Activated naive CD8-positive, alpha-beta T cell (primary cell): ENCODE results near the gene TMEM35A.
"Not testable (repeated sequence)": the region's sequence is repeated elsewhere in the genome, so short reads cannot be mapped to it uniquely, and the experiment has no call there.

ENCODE experiments used
- H3K27ac Mint-ChIP-seq: one replicate; pipeline ENCODE4 v1.8.0; 2021; ENCODE audit warnings: mixed read lengths
- H3K27me3 Mint-ChIP-seq: one replicate; pipeline ENCODE4 v1.8.0; 2021; ENCODE audit warnings: mixed read lengths
- H3K36me3 Mint-ChIP-seq: one replicate; pipeline ENCODE4 v1.8.0; 2021; ENCODE audit warnings: mixed read lengths
- H3K4me1 Mint-ChIP-seq: one replicate; pipeline ENCODE4 v1.8.0; 2021; ENCODE audit warnings: low read depth, mixed read lengths
- H3K4me3 Mint-ChIP-seq: one replicate; pipeline ENCODE4 v1.8.0; 2021; ENCODE audit warnings: mild to moderate bottlenecking, mixed read lengths
- H3K9me3 Mint-ChIP-seq: one replicate; pipeline ENCODE4 v1.8.0; 2021; ENCODE audit warnings: low read depth, mixed read lengths

Gene TMEM35A

GRCh38 chrX:101078716-101079598, at the start of gene TMEM35A:
Gene TMEM35A (plus strand): TSS chrX:101078879. CDS start chrX:101079003, 124 bp downstream.
- no peaks in the 10 kb centered on the region for H3K9me3 Mint-ChIP-seq

GRCh38 chrX:101029665-101030064, 49.0 kb upstream of the TMEM35A start:
- peaks cover 13% of the 10 kb centered on the region for H3K36me3 Mint-ChIP-seq
- no peak overlapping the region for H3K27ac Mint-ChIP-seq
- H3K27me3 Mint-ChIP-seq = no peaks in the 10 kb centered on the region
- H3K4me3 Mint-ChIP-seq = no peak overlapping the region
- H3K4me1 Mint-ChIP-seq = peaks cover 14% of the 10 kb centered on the region
- no peaks in the 10 kb centered on the region for H3K9me3 Mint-ChIP-seq

More at GRCh38 chrX:101078716-101079598, at the start of gene TMEM35A:
- Mint-ChIP-seq H3K27ac (no peak within 1 kb of the TSS), H3K4me1 (peaks cover 5% of the 10 kb centered on the region), H3K36me3 (no peaks in the 10 kb centered on the region), H3K27me3 (peaks cover 9% of the 10 kb centered on the region), H3K4me3 (peak within 1 kb of the TSS; percentile 42)

- no peak overlapping the region for H3K4me3 Mint-ChIP-seq
- H3K27me3 Mint-ChIP-seq = no peaks in the 10 kb centered on the region
- no peaks in the 10 kb centered on the region for H3K36me3 Mint-ChIP-seq
- no peaks in the 10 kb centered on the region for H3K9me3 Mint-ChIP-seq
- H3K27ac Mint-ChIP-seq = no peak overlapping the region
- H3K4me1 Mint-ChIP-seq = peaks cover 4% of the 10 kb centered on the region
These were observed 41.4 kb upstream of the TMEM35A start for GRCh38 chrX:101037231-101037630.

GRCh38 chrX:101040197-101040596, 38.5 kb upstream of the TMEM35A start:
- Mint-ChIP-seq H3K4me3 (no peak overlapping the region), H3K27ac (no peak overlapping the region), H3K36me3 (peaks cover 2% of the 10 kb centered on the region), H3K4me1 (peaks cover 12% of the 10 kb centered on the region), H3K27me3 (no peaks in the 10 kb centered on the region), H3K9me3 (no peaks in the 10 kb centered on the region)

DNA sequence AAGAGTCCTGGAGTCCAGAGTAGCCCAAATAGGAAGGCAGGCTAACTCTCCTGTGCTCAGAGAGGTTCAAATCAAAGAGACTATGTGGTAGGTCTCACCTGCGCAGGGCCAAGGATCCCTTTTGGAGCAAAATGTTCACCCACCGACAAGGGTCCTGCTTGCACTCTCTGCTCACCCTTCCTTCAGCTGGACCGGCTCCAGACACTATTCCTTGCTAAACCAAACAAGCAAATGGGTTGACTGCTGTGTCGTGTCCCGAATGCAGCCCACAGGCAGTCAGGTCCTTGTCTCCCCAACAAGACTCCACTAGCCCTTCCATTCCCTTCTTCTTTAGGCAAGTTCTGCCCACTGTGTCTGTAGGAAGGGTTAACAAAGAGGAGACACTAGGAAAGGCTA, 27.5 kb upstream of the TMEM35A start:
- no peaks in the 10 kb centered on the region for H3K9me3 Mint-ChIP-seq
- H3K4me1 Mint-ChIP-seq = peaks cover 28% of the 10 kb centered on the region
- peaks cover 2% of the 10 kb centered on the region for H3K36me3 Mint-ChIP-seq
- H3K4me3 Mint-ChIP-seq = peak overlapping the region; percentile 88
- H3K27ac Mint-ChIP-seq = peak overlapping the region; percentile 96
- no peaks in the 10 kb centered on the region for H3K27me3 Mint-ChIP-seq

GRCh38 chrX:101051549-101052302, 27.0 kb upstream of the TMEM35A start, which contains the start of gene TRMT2B:
Gene TRMT2B (minus strand): TSS chrX:101052111. CDS start chrX:101042289, 9,822 bp downstream.
- no peaks in the 10 kb centered on the region for H3K9me3 Mint-ChIP-seq
- H3K27ac Mint-ChIP-seq = peak within 1 kb of the TSS; percentile 96
- H3K36me3 Mint-ChIP-seq = peaks cover 2% of the 10 kb centered on the region
- H3K4me3 Mint-ChIP-seq = peak within 1 kb of the TSS; percentile 88
- H3K4me1 Mint-ChIP-seq = peaks cover 28% of the 10 kb centered on the region
- no peaks in the 10 kb centered on the region for H3K27me3 Mint-ChIP-seq

DNA sequence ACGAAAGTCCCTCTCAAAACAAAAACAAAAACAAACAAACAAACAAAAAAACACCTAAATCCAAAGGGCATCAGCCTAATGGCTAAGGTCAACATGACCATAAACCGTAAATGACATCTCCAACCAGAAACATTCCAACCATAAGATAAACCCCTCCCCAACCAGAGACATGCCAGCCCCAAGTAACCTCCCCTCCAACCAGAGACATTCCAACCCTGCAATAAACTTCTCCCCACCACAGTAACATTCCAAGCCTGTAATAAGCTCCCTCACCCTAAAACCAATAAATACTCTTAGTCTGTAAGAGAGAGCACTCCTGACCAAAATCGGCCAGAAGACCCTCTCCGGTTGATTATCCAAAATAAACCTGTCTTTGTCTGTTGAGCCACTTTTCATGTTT, 22.1 kb upstream of the TMEM35A start:
- not testable (repeated sequence) for H3K4me3 Mint-ChIP-seq, H3K27me3 Mint-ChIP-seq, H3K36me3 Mint-ChIP-seq, H3K27ac Mint-ChIP-seq, H3K9me3 Mint-ChIP-seq
- H3K4me1 Mint-ChIP-seq = peaks cover 11% of the 10 kb centered on the region

DNA sequence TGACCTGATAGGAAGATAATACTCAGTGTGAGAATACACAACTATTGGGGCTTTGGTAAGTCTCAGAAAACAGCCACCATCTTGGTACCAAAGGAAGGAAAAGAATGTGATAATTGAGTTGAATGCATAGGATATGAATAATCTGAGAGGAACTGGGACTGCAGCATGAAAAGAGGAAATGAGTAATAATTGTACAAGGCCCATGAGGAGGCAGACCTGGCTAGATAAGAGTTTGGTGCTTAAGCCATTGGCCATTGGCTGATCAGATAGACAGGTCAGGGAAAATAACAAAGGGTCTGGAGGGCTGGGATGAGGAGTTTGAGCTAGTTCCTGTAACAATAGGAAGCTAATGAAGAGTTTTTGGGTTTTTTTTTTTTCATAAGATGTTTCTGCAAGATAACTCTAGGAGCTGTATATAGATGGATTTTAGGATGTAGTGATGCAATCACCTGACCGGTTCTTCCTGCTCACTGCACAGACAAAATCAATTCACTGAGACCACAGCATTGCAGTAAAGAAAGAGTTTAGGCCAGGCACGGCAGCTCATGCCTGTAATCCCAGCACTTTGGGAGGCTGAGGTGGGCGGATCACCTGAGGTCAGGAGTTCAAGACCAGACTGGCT, 21.5 kb upstream of the TMEM35A start:
- no peak overlapping the region for H3K4me3 Mint-ChIP-seq
- no peaks in the 10 kb centered on the region for H3K27me3 Mint-ChIP-seq
- no peaks in the 10 kb centered on the region for H3K36me3 Mint-ChIP-seq
- no peak overlapping the region for H3K27ac Mint-ChIP-seq
- H3K4me1 Mint-ChIP-seq = peaks cover 8% of the 10 kb centered on the region
- no peaks in the 10 kb centered on the region for H3K9me3 Mint-ChIP-seq

DNA sequence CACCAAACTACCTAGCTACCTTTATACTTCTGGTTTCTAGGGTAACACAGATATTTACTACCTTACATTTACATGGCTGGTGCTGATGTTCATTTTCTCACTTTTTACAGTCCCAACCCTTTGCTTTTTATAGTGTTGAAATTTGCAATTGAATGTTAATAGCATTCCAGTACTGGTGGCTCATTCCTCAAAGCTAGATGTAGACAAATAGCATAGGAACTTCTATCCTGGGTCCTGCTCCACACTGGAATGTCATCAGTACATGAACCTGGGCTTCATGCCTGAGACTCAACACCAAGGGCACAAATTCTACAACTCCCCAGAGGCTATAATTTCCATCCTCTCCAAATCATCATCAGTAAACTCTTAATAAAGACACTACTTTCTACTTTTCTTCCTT, 16.5 kb upstream of the TMEM35A start:
- no peaks in the 10 kb centered on the region for H3K36me3 Mint-ChIP-seq
- H3K27ac Mint-ChIP-seq = no peak overlapping the region
- H3K27me3 Mint-ChIP-seq = no peaks in the 10 kb centered on the region
- no peaks in the 10 kb centered on the region for H3K9me3 Mint-ChIP-seq
- H3K4me3 Mint-ChIP-seq = no peak overlapping the region
- H3K4me1 Mint-ChIP-seq = peaks cover under 1% of the 10 kb centered on the region

- Mint-ChIP-seq H3K4me1 (no peaks in the 10 kb centered on the region), H3K27ac (no peak overlapping the region), H3K36me3 (no peaks in the 10 kb centered on the region), H3K27me3 (no peaks in the 10 kb centered on the region), H3K4me3 (no peak overlapping the region), H3K9me3 (no peaks in the 10 kb centered on the region)
These were observed 7.1 kb upstream of the TMEM35A start for GRCh38 chrX:101071582-101071981.

- H3K27me3 Mint-ChIP-seq = peaks cover 9% of the 10 kb centered on the region
- no peak overlapping the region for H3K27ac Mint-ChIP-seq
- H3K4me3 Mint-ChIP-seq = no peak overlapping the region
- no peaks in the 10 kb centered on the region for H3K9me3 Mint-ChIP-seq
- H3K36me3 Mint-ChIP-seq = no peaks in the 10 kb centered on the region
- peaks cover 5% of the 10 kb centered on the region for H3K4me1 Mint-ChIP-seq
These were observed 1.1 kb downstream of the TMEM35A start for GRCh38 chrX:101079736-101080270.

GRCh38 chrX:101080326-101081124, 1.8 kb downstream of the TMEM35A start:
- H3K36me3 Mint-ChIP-seq = no peaks in the 10 kb centered on the region
- no peak overlapping the region for H3K27ac Mint-ChIP-seq
- H3K4me3 Mint-ChIP-seq = no peak overlapping the region
- no peaks in the 10 kb centered on the region for H3K9me3 Mint-ChIP-seq
- peaks cover 9% of the 10 kb centered on the region for H3K27me3 Mint-ChIP-seq
- peaks cover 5% of the 10 kb centered on the region for H3K4me1 Mint-ChIP-seq

DNA sequence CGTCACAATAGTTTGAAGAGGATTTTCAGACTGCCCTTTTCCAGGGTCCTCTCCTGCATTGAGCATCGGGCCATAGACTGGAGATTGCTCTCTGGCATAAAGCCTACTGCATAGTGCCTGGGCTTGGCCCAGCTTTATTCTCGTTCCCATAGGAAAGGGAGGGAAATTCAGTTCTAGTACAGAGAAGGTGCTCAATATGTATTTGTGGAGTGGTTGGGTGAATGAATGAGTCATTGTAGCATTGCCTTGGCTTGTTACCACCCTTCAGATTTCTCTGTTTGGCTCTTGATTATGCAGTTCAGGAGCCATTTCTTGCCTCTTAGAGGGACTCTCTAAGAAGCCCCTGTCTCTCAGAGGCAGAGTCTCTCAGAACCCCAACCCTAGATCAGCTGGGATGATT, 2.6 kb downstream of the TMEM35A start:
- Mint-ChIP-seq H3K4me1 (peaks cover 5% of the 10 kb centered on the region), H3K4me3 (no peak overlapping the region), H3K36me3 (no peaks in the 10 kb centered on the region), H3K9me3 (no peaks in the 10 kb centered on the region), H3K27me3 (peaks cover 9% of the 10 kb centered on the region), H3K27ac (no peak overlapping the region)

GRCh38 chrX:101091817-101092216, 13.1 kb downstream of the TMEM35A start:
- Mint-ChIP-seq H3K4me3 (no peak overlapping the region), H3K9me3 (no peaks in the 10 kb centered on the region), H3K36me3 (no peaks in the 10 kb centered on the region), H3K27ac (no peak overlapping the region), H3K27me3 (no peaks in the 10 kb centered on the region), H3K4me1 (no peaks in the 10 kb centered on the region)
